Measurements from ENCODE around the gene CHD9NB. TPM values are rescaled to one million over a fixed set of nuclear protein-coding genes. Genes with fewer than 3 reads are reported as not detected.

CHD9NB gene
- polyA plus RNA-seq, 1 of the 3 experiments (the other 2 are of a cell fraction): 2.7 TPM

GRCh38 chr16:53080345-53081031 is 27.8 kb upstream of the CHD9NB start:
- Histone ChIP-seq H2AFZ (ENCODE audit: low read depth) (no peak overlapping the region; the same call in 1 of the 2 replicates), H3K9me2 (no peaks in the 10 kb centered on the region), H4K20me1 (ENCODE audit: insufficient read depth) (no peaks in the 10 kb centered on the region), H3K36me3 (replicated peaks in 1 of 2; ENCODE audit: control insufficient read depth in 1 of 2, insufficient read depth in 2 of 2, low read length in 1 of 2) (no peaks in the 10 kb centered on the region), H3K27me3 (ENCODE audit: insufficient read depth) (no peaks in the 10 kb centered on the region), H3F3A (replicated peaks; ENCODE audit: insufficient read depth) (peaks cover 31% of the 10 kb centered on the region), H3K4me1 (ENCODE audit: control insufficient read depth in 1 of 2, insufficient read depth in 2 of 2, low read depth in 1 of 2, low read length in 1 of 2) (peaks cover 54 to 58% of the 10 kb centered on the region in 2 experiments), H3K4me2 (peak overlapping the region; percentile 68), H3K9me3 (no peaks in the 10 kb centered on the region), H3K27ac (ENCODE audit: low read depth in 2 of 2, low read length in 1 of 2) (peak overlapping the region; percentile 91 to 96), H3K79me2 (ENCODE audit: insufficient read depth) (peaks cover 64% of the 10 kb centered on the region), H3K9ac (peak overlapping the region; percentile 51), H3K4me3 (ENCODE audit: low read depth in 2 of 2, low read length in 1 of 2) (peak overlapping the region; percentile 9 to 50; a peak in 3 of 4 replicates)
- WGBS (ENCODE audit: low lambda C conversion rate): 8% methylated on average over 8 of the region's 8 CpGs
- DNase-seq: peak; percentile 78
- TF ChIP-seq RFX5 (IDR thresholded peaks at IDR 0.05; ENCODE audit: low read length) (peak; percentile 41; the same call in 1 of the 2 replicates), RXRA (IDR thresholded peaks at IDR 0.05; ENCODE audit: borderline replicate concordance, low read depth) (peak; percentile 71; the same call in 1 of the 2 replicates), RCOR1 (IDR thresholded peaks at IDR 0.05; ENCODE audit: low read length) (peak; percentile 74), FOXJ3 (CRISPR knock-in tag; IDR thresholded peaks at IDR 0.05) (peak; percentile 88), POLR2AphosphoS5 (IDR thresholded peaks at IDR 0.05; ENCODE audit: low read depth, low read length) (peak; percentile 85), CHD2 (IDR thresholded peaks at IDR 0.05; ENCODE audit: low read length, partially characterized antibody) (peak; percentile 51), FOXM1 (IDR thresholded peaks at IDR 0.05; ENCODE audit: low read depth) (0 out of 2 replicates have a peak, but pooled peaks have one; percentile 32), GATA2 (CRISPR knock-in tag; IDR thresholded peaks at IDR 0.05) (no peak), TEAD4 (IDR thresholded peaks at IDR 0.05; ENCODE audit: borderline replicate concordance, insufficient read depth) (peak; percentile 59; the same call in 1 of the 2 replicates), NRF1 (IDR thresholded peaks at IDR 0.05; ENCODE audit: low read depth, low read length) (no peak), GABPA (IDR thresholded peaks at IDR 0.05; ENCODE audit: low read depth) (no peak), MXI1 (IDR thresholded peaks at IDR 0.05; ENCODE audit: low read depth, low read length) (peak; percentile 91), RAD21 (IDR thresholded peaks at IDR 0.05; ENCODE audit: low read length) (peak; percentile 47), JUND (IDR thresholded peaks at IDR 0.05) (no peak), SIN3A (IDR thresholded peaks at IDR 0.05; ENCODE audit: borderline replicate concordance, low read depth, low read length) (peak; percentile 66; the same call in 1 of the 2 replicates), FOSL2 (IDR thresholded peaks at IDR 0.05; ENCODE audit: borderline replicate concordance, low read depth) (peak; percentile 57; the same call in 1 of the 2 replicates), NFIC (IDR thresholded peaks at IDR 0.05; ENCODE audit: borderline replicate concordance) (peak; percentile 20; the same call in 1 of the 2 replicates), MAX (IDR thresholded peaks at IDR 0.05; ENCODE audit: low read depth) (peak; percentile 51; the same call in 1 of the 2 replicates), EP300 (IDR thresholded peaks at IDR 0.05; ENCODE audit: borderline replicate concordance in 1 of 2, low read depth in 1 of 2, low read length in 1 of 2) (peak; percentile 44 to 88; a peak in 3 of 4 replicates), TAF1 (IDR thresholded peaks at IDR 0.05; ENCODE audit: borderline replicate concordance, low read depth, low read length) (no peak), TCF12 (IDR thresholded peaks at IDR 0.05) (peak; percentile 80)
- TF ChIP-seq, protein P1, sequence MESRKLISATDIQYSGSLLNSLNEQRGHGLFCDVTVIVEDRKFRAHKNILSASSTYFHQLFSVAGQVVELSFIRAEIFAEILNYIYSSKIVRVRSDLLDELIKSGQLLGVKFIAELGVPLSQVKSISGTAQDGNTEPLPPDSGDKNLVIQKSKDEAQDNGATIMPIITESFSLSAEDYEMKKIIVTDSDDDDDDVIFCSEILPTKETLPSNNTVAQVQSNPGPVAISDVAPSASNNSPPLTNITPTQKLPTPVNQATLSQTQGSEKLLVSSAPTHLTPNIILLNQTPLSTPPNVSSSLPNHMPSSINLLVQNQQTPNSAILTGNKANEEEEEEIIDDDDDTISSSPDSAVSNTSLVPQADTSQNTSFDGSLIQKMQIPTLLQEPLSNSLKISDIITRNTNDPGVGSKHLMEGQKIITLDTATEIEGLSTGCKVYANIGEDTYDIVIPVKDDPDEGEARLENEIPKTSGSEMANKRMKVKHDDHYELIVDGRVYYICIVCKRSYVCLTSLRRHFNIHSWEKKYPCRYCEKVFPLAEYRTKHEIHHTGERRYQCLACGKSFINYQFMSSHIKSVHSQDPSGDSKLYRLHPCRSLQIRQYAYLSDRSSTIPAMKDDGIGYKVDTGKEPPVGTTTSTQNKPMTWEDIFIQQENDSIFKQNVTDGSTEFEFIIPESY (IDR thresholded peaks at IDR 0.05; ENCODE audit: borderline replicate concordance, low read depth): no peak
- TF ChIP-seq, protein P2, sequence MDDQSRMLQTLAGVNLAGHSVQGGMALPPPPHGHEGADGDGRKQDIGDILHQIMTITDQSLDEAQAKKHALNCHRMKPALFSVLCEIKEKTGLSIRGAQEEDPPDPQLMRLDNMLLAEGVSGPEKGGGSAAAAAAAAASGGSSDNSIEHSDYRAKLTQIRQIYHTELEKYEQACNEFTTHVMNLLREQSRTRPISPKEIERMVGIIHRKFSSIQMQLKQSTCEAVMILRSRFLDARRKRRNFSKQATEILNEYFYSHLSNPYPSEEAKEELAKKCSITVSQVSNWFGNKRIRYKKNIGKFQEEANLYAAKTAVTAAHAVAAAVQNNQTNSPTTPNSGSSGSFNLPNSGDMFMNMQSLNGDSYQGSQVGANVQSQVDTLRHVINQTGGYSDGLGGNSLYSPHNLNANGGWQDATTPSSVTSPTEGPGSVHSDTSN (IDR thresholded peaks at IDR 0.05): peak; percentile 81
- TF ChIP-seq, protein P3, sequence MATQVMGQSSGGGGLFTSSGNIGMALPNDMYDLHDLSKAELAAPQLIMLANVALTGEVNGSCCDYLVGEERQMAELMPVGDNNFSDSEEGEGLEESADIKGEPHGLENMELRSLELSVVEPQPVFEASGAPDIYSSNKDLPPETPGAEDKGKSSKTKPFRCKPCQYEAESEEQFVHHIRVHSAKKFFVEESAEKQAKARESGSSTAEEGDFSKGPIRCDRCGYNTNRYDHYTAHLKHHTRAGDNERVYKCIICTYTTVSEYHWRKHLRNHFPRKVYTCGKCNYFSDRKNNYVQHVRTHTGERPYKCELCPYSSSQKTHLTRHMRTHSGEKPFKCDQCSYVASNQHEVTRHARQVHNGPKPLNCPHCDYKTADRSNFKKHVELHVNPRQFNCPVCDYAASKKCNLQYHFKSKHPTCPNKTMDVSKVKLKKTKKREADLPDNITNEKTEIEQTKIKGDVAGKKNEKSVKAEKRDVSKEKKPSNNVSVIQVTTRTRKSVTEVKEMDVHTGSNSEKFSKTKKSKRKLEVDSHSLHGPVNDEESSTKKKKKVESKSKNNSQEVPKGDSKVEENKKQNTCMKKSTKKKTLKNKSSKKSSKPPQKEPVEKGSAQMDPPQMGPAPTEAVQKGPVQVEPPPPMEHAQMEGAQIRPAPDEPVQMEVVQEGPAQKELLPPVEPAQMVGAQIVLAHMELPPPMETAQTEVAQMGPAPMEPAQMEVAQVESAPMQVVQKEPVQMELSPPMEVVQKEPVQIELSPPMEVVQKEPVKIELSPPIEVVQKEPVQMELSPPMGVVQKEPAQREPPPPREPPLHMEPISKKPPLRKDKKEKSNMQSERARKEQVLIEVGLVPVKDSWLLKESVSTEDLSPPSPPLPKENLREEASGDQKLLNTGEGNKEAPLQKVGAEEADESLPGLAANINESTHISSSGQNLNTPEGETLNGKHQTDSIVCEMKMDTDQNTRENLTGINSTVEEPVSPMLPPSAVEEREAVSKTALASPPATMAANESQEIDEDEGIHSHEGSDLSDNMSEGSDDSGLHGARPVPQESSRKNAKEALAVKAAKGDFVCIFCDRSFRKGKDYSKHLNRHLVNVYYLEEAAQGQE (IDR thresholded peaks at IDR 0.05; ENCODE audit: low read depth, low read length): no peak
- TF ChIP-seq, protein P4, sequence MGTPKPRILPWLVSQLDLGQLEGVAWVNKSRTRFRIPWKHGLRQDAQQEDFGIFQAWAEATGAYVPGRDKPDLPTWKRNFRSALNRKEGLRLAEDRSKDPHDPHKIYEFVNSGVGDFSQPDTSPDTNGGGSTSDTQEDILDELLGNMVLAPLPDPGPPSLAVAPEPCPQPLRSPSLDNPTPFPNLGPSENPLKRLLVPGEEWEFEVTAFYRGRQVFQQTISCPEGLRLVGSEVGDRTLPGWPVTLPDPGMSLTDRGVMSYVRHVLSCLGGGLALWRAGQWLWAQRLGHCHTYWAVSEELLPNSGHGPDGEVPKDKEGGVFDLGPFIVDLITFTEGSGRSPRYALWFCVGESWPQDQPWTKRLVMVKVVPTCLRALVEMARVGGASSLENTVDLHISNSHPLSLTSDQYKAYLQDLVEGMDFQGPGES (IDR thresholded peaks at IDR 0.05; ENCODE audit: low read depth, low read length): no peak
- ChIA-PET POLR2A (interaction anchor here (0.6 to 3.0 kb wide), 7 partner anchors 10 to 50 kb away, joined by 3 to 32 read pairs (median 4); partner anchors contain the start of gene CHD9), CTCF (interaction anchor here (1.1 to 5.5 kb wide), 7 partner anchors 19 to 203 kb away, joined by 3 to 50 read pairs (median 4); partner anchors contain the start of gene CHD9)
